Gastrocnemius medialis (tissue), 4 donors: ENCODE results near the gene EPRS1.

ENCODE experiments used
- POLR2A ChIP-seq, 2 donors: fragments of 450-650 bp; IDR thresholded peaks; one replicate each; pipeline ENCODE4 v1.6.1; 2017; ENCODE audit warnings: antibody characterized with exemption in 2 of 2, mild to moderate bottlenecking in 2 of 2, moderate library complexity in 2 of 2
- TF ChIP-seq, protein P1 (sequence below), 5 experiments: fragments of 450-650 bp in 3 of 5; fragments of 200-600 bp in 2 of 5; sonication (generic) in 2 of 5; IDR thresholded peaks in 4 of 5; conservative IDR thresholded peaks in 1 of 5; 1 replicate in 4 of 5; 2 replicates in 1 of 5; pipeline ENCODE4 v1.5.1; 2016 to 2019; ENCODE audit warnings: antibody characterized with exemption in 5 of 5, mild to moderate bottlenecking in 3 of 5, moderate library complexity in 3 of 5

DNA sequence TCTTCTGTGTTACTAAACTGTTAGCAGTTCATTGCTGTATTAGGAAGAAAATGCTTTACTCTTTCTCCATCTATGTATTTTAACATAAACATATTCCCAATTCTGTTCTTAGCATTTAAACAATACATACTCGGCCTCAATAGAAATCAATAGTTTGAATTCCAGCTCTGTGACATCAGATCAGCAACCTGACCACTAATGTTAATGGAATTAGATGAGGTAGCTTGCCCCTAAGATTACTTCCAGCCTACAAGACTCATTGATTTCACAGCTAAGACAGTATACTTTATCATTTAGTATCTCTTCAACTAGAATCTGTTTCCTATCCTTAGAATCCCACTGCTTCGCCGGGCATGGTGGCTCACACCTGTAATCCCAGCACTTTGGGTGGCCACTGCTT, 38.9 kb downstream of the EPRS1 start:
- TF ChIP-seq, protein P1, sequence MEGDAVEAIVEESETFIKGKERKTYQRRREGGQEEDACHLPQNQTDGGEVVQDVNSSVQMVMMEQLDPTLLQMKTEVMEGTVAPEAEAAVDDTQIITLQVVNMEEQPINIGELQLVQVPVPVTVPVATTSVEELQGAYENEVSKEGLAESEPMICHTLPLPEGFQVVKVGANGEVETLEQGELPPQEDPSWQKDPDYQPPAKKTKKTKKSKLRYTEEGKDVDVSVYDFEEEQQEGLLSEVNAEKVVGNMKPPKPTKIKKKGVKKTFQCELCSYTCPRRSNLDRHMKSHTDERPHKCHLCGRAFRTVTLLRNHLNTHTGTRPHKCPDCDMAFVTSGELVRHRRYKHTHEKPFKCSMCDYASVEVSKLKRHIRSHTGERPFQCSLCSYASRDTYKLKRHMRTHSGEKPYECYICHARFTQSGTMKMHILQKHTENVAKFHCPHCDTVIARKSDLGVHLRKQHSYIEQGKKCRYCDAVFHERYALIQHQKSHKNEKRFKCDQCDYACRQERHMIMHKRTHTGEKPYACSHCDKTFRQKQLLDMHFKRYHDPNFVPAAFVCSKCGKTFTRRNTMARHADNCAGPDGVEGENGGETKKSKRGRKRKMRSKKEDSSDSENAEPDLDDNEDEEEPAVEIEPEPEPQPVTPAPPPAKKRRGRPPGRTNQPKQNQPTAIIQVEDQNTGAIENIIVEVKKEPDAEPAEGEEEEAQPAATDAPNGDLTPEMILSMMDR (IDR thresholded peaks at IDR 0.05 in 4 of 5, conservative IDR thresholded peaks at IDR 0.05 in 1 of 5) = no peak
- TF ChIP-seq POLR2A (IDR thresholded peaks at IDR 0.05) = no peak
